ENCODE results near the gene JAKMIP1. TPM values are rescaled to one million over a fixed set of nuclear protein-coding genes. Genes with fewer than 3 reads are reported as not detected.
"Not testable (repeated sequence)": the region's sequence is repeated elsewhere in the genome, so short reads cannot be mapped to it uniquely, and the experiment has no call there.

The JAKMIP1 gene
- total RNA-seq, 1 donor from 2014 or later = not detected

- H3K4me3 Mint-ChIP-seq = peak overlapping the region; percentile 55
- no peak for DNase-seq (ENCODE audit: low spot score in 2 of 2, unreplicated experiment in 2 of 2)
- peaks cover 5% of the 10 kb centered on the region for H3K9me3 Mint-ChIP-seq
- H3K4me1 Mint-ChIP-seq = no peaks in the 10 kb centered on the region
- H3K27me3 Mint-ChIP-seq (ENCODE audit: low read depth) = peaks cover 85% of the 10 kb centered on the region
- no peak overlapping the region for H3K27ac Mint-ChIP-seq
- TF ChIP-seq, protein P1, sequence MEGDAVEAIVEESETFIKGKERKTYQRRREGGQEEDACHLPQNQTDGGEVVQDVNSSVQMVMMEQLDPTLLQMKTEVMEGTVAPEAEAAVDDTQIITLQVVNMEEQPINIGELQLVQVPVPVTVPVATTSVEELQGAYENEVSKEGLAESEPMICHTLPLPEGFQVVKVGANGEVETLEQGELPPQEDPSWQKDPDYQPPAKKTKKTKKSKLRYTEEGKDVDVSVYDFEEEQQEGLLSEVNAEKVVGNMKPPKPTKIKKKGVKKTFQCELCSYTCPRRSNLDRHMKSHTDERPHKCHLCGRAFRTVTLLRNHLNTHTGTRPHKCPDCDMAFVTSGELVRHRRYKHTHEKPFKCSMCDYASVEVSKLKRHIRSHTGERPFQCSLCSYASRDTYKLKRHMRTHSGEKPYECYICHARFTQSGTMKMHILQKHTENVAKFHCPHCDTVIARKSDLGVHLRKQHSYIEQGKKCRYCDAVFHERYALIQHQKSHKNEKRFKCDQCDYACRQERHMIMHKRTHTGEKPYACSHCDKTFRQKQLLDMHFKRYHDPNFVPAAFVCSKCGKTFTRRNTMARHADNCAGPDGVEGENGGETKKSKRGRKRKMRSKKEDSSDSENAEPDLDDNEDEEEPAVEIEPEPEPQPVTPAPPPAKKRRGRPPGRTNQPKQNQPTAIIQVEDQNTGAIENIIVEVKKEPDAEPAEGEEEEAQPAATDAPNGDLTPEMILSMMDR (IDR thresholded peaks at IDR 0.05; ENCODE audit: unreplicated experiment) = no peak
- H3K36me3 Mint-ChIP-seq = no peaks in the 10 kb centered on the region
Observed at GRCh38 chr4:6221301-6221850, 21.0 kb upstream of the JAKMIP1 start.

DNA sequence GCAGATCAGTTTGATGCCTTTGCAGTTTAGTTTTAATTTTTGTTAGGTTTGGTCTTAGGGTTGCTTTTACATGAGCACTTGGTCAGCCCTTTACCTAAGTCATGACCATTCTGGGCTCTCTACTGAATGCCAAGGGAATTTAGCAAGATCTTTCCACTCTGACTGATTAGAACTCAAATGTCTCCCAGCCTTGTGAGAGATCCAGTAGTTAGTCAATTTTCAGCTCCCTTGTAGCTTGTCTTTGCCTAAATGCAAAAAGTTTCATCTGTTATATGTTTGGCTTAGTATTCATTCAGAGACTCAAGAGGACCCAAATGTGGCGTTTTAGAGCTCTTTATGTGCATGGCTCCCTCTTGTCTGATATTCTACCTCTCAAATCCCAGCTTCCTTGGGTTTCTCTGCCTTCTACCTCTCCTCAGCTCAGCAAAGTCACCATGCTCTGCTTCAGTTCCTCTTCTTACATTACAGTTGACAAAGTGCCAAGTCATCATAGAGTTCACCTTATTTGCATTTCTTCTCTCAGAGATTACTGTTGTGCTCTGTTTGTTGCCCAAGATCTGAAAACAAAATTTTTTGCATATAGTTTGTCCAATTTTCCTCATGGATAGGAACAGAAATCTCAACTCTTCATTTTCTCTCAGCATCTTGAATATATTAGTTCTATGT, 17.5 kb upstream of the JAKMIP1 start:
- Mint-ChIP-seq H3K27me3 (ENCODE audit: low read depth) (peaks cover 63% of the 10 kb centered on the region), H3K9me3 (peaks cover 5% of the 10 kb centered on the region), H3K4me1 (no peaks in the 10 kb centered on the region), H3K36me3 (no peaks in the 10 kb centered on the region), H3K4me3 (no peak overlapping the region), H3K27ac (no peak overlapping the region)
- no peak for DNase-seq (ENCODE audit: low spot score in 2 of 2, unreplicated experiment in 2 of 2)
- TF ChIP-seq, protein P1 (IDR thresholded peaks at IDR 0.05; ENCODE audit: unreplicated experiment) = no peak

DNA sequence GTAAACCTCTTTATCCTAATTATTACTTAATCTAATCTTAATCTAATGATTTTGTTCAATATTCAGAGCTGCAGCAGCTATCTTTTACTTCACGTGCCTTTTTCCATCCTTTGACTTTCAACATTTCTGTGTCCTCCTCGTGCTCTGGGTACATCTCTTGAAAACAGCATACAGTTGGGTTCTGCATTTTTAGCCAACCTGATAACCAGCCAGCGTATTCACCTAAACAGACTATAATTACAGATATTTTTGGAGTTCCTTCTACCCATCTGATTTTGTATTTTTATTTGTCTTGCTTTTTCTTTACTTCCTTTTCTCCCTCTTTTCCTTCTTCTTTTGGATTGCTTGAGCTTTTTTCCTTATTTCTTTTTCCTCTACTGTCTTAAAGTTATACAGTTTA, 16.2 kb upstream of the JAKMIP1 start:
- Mint-ChIP-seq H3K27ac (no peak overlapping the region), H3K4me3 (no peak overlapping the region), H3K9me3 (peaks cover 5% of the 10 kb centered on the region), H3K27me3 (ENCODE audit: low read depth) (peaks cover 59% of the 10 kb centered on the region), H3K4me1 (no peaks in the 10 kb centered on the region), H3K36me3 (no peaks in the 10 kb centered on the region)
- no peak for DNase-seq (ENCODE audit: low spot score in 2 of 2, unreplicated experiment in 2 of 2)
- TF ChIP-seq, protein P1 (IDR thresholded peaks at IDR 0.05; ENCODE audit: unreplicated experiment) = no peak

DNA sequence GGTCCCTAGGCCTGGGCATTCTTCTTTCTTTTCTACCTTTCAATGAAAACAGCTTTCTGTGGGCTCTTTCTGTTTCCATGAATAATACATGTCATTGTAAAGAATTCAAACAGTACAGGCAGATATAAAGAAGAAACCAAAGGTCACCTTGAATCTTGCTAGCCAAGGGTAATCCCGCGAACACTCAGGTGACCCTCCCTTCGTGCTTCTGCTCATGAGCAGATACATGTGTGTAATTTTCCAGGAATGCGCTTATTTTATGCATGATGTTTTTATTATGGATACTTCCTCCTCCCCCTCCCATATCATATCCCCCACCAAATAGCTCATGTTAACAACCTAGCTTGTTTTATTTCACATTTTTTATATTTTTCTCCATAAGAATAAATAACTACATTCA, 9.6 kb upstream of the JAKMIP1 start:
- H3K27ac Mint-ChIP-seq = no peak overlapping the region
- TF ChIP-seq, protein P1 (IDR thresholded peaks at IDR 0.05; ENCODE audit: unreplicated experiment) = no peak
- no peak overlapping the region for H3K4me3 Mint-ChIP-seq
- DNase-seq (ENCODE audit: low spot score in 2 of 2, unreplicated experiment in 2 of 2) = no peak
- no peaks in the 10 kb centered on the region for H3K9me3 Mint-ChIP-seq
- no peaks in the 10 kb centered on the region for H3K4me1 Mint-ChIP-seq
- peaks cover 58% of the 10 kb centered on the region for H3K27me3 Mint-ChIP-seq (ENCODE audit: low read depth)
- H3K36me3 Mint-ChIP-seq = no peaks in the 10 kb centered on the region

DNA sequence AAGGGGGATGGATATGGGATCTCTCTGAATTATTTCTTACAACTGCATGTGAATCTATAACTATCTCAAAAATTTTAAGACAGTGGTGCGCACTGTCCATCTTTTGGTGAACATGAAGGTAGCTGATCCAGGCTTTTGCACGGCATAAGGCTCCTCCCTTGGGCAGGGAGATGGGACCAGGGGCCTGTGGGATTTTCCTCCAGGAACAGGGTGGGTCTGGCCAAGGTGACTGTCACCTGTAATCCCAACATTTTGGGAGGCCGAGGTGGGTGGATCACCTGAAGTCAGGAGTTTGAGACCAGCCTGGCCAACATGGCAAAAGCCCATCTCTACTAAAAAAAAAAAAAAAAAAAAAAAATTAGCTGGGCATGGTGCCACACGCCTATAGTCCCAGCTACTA, 8.9 kb upstream of the JAKMIP1 start:
- not testable (repeated sequence) for H3K4me1 Mint-ChIP-seq; H3K36me3 Mint-ChIP-seq; DNase-seq (ENCODE audit: low spot score in 2 of 2, unreplicated experiment in 2 of 2); H3K27ac Mint-ChIP-seq; H3K9me3 Mint-ChIP-seq; H3K4me3 Mint-ChIP-seq
- H3K27me3 Mint-ChIP-seq (ENCODE audit: low read depth) = peaks cover 60% of the 10 kb centered on the region

- no peak overlapping the region for H3K4me3 Mint-ChIP-seq
- no peaks in the 10 kb centered on the region for H3K4me1 Mint-ChIP-seq
- TF ChIP-seq, protein P1 (IDR thresholded peaks at IDR 0.05; ENCODE audit: unreplicated experiment) = no peak
- H3K27ac Mint-ChIP-seq = no peak overlapping the region
- no peak for DNase-seq (ENCODE audit: low spot score in 2 of 2, unreplicated experiment in 2 of 2)
- H3K36me3 Mint-ChIP-seq = no peaks in the 10 kb centered on the region
- peaks cover 68% of the 10 kb centered on the region for H3K27me3 Mint-ChIP-seq (ENCODE audit: low read depth)
- H3K9me3 Mint-ChIP-seq = no peaks in the 10 kb centered on the region
Observed at GRCh38 chr4:6208416-6208815, 8.1 kb upstream of the JAKMIP1 start.
